Left hindlimb (tissue), 1 donor: Measurements from ENCODE around the gene GNGT2.

Experiments used
- DNase-seq: peaks from one replicate; pipeline ENCODE4 v3.0.0-alpha.2; 2018

GNGT2 gene

GRCh38 chr17:49210158-49211029, at the start of gene GNGT2, which contains the start of gene ABI3:
TSS of gene GNGT2 (minus strand) at chr17:49210574. CDS start at chr17:49207422, 3,152 bp downstream.
TSS of gene ABI3 (plus strand) at chr17:49210707. CDS start at chr17:49210725, 18 bp downstream.
- peak; percentile 67 for DNase-seq

GRCh38 chr17:49259663-49260010, 49.3 kb upstream of the GNGT2 start:
- no peak for DNase-seq

- DNase-seq, result no peak
Observed at GRCh38 chr17:49258394-49258793, 48.0 kb upstream of the GNGT2 start.

- no peak for DNase-seq
Observed at GRCh38 chr17:49255125-49255524, 44.8 kb upstream of the GNGT2 start.

GRCh38 chr17:49254066-49254465, 43.7 kb upstream of the GNGT2 start:
- no peak for DNase-seq

- DNase-seq, result no peak
Observed at GRCh38 chr17:49252148-49252695, 41.8 kb upstream of the GNGT2 start.

GRCh38 chr17:49249890-49250522, 39.6 kb upstream of the GNGT2 start:
- DNase-seq, result no peak

- peak; percentile 84 for DNase-seq
Observed at GRCh38 chr17:49249292-49249794, 39.0 kb upstream of the GNGT2 start.

GRCh38 chr17:49247944-49248343, 37.6 kb upstream of the GNGT2 start:
- DNase-seq, result no peak

- DNase-seq, result no peak
Observed at GRCh38 chr17:49244839-49245238, 34.5 kb upstream of the GNGT2 start.

GRCh38 chr17:49242813-49243212, 32.4 kb upstream of the GNGT2 start:
- DNase-seq, result no peak

- no peak for DNase-seq
Observed at GRCh38 chr17:49241692-49242397, 31.5 kb upstream of the GNGT2 start.

- DNase-seq, result no peak
Observed at GRCh38 chr17:49241040-49241439, 30.7 kb upstream of the GNGT2 start.

GRCh38 chr17:49240619-49241018, 30.2 kb upstream of the GNGT2 start:
- no peak for DNase-seq

GRCh38 chr17:49239963-49240362, 29.6 kb upstream of the GNGT2 start:
- DNase-seq, result no peak

- DNase-seq, result no peak
Observed at GRCh38 chr17:49235896-49236295, 25.5 kb upstream of the GNGT2 start.

- DNase-seq, result no peak
Observed at GRCh38 chr17:49234509-49235080, 24.2 kb upstream of the GNGT2 start.

GRCh38 chr17:49231563-49231894, 21.2 kb upstream of the GNGT2 start:
- no peak for DNase-seq

GRCh38 chr17:49230636-49231562, 20.5 kb upstream of the GNGT2 start, which contains the start of gene PHOSPHO1:
TSS of gene PHOSPHO1 (minus strand) at chr17:49230787. CDS start at chr17:49226691, 4,096 bp downstream.
- DNase-seq, result peak; percentile 89

- DNase-seq, result no peak
Observed at GRCh38 chr17:49229805-49230600, 19.6 kb upstream of the GNGT2 start.
